Lower lobe of right lung (tissue), 2 donors: ENCODE measurements around the gene CHCHD6. TPM values are rescaled to one million over a fixed set of nuclear protein-coding genes. Genes with fewer than 3 reads are reported as not detected.

Source experiments
- ATAC-seq, 2 donors: fragments of 200-7000 bp; cut with Tn5 transposase; one replicate each; pipeline ENCODE4 v1.9.1; 2020 to 2022; ENCODE audit warnings: mild to moderate bottlenecking in 2 of 2, moderate library complexity in 2 of 2
- DNase-seq: peaks from one replicate; pipeline ENCODE4 v3.0.0-alpha.2; 2020
- H3K27ac ChIP-seq: fragments of 200-600 bp; one replicate; pipeline ENCODE4 v1.8.0; 2022
- H3K27me3 ChIP-seq: fragments of 200-600 bp; one replicate; pipeline ENCODE4 v1.8.0; 2022; ENCODE audit warnings: low read depth
- H3K36me3 ChIP-seq: fragments of 200-600 bp; one replicate; pipeline ENCODE4 v1.8.0; 2022; ENCODE audit warnings: mild to moderate bottlenecking
- H3K4me1 ChIP-seq: fragments of 200-600 bp; one replicate; pipeline ENCODE4 v1.8.0; 2022
- H3K4me3 ChIP-seq: fragments of 200-600 bp; one replicate; pipeline ENCODE4 v1.8.0; 2022; ENCODE audit warnings: mild to moderate bottlenecking
- H3K9me3 ChIP-seq: fragments of 200-600 bp; one replicate; pipeline ENCODE4 v1.8.0; 2022
- intact Hi-C: fragments of 100-400 bp; cut with DNase I; formaldehyde crosslinking; loops from one replicate; pipeline ENCODE4 v1.11.0; 2022
- total RNA-seq: library from RNA; stranded (reverse); fragmentation: NEBNext Ultra II Directional; extraction: Animal tissue kit (Norgen Biotek cat#: 25700); gene quantifications from one replicate; pipeline ENCODE4 v1.2.1, GENCODE V29; 2021
- TF ChIP-seq, protein P1 (sequence below): fragments of 200-600 bp; IDR thresholded peaks from one replicate; pipeline ENCODE4 v1.8.0; 2022; ENCODE audit warnings: antibody characterized with exemption, mild to moderate bottlenecking
- donor health status: DM: no; HTN: yes; CAD: no; lungs with severe emphysema.

CHCHD6 gene
- total RNA-seq, 1 donor from 2014 or later: 12.2 TPM

DNA sequence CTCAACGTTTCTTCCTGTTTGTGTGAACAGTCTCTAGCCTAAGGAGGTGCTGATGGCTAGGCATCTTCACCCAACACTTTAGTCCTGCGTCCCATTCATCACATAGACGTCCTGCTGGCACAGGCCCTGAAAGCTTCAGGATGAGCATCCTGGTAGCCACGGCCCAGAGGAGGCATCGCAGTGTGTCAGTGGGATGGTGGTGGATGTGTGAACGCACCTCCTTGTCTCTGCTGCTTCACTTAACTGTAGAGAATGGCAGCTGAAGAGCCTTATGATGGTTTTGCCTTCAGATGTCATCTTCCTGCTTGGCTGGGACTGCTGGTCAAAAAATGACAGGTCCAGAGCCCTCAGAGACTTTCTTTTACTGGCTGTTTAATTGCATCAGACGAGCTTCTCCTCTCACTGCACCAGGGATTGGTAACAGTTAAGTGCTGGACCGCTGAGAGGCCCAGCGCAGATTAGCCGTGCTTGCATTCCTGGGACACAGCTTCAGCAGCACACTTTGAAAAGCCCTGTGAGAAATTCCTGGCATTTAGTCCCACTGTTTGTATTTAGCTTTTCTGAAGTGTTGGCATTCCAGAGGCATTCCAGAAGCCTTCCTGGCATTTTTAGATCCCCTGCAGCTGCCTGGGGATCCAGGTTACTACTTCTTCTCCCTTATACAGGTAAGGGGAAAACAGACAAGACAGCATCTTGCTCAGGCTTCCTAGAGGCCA lies 146.5 kb downstream of the CHCHD6 start:
- no peak overlapping the region for H3K4me3 ChIP-seq
- H3K36me3 ChIP-seq: no peaks in the 10 kb centered on the region
- peak; percentile 79 to 90 for ATAC-seq
- H3K27ac ChIP-seq: no peak overlapping the region
- intact Hi-C loops: no loop called here
- peak; percentile 56 for DNase-seq
- no peaks in the 10 kb centered on the region for H3K9me3 ChIP-seq
- H3K4me1 ChIP-seq: no peaks in the 10 kb centered on the region
- TF ChIP-seq, protein P1, sequence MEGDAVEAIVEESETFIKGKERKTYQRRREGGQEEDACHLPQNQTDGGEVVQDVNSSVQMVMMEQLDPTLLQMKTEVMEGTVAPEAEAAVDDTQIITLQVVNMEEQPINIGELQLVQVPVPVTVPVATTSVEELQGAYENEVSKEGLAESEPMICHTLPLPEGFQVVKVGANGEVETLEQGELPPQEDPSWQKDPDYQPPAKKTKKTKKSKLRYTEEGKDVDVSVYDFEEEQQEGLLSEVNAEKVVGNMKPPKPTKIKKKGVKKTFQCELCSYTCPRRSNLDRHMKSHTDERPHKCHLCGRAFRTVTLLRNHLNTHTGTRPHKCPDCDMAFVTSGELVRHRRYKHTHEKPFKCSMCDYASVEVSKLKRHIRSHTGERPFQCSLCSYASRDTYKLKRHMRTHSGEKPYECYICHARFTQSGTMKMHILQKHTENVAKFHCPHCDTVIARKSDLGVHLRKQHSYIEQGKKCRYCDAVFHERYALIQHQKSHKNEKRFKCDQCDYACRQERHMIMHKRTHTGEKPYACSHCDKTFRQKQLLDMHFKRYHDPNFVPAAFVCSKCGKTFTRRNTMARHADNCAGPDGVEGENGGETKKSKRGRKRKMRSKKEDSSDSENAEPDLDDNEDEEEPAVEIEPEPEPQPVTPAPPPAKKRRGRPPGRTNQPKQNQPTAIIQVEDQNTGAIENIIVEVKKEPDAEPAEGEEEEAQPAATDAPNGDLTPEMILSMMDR: no peak
- no peaks in the 10 kb centered on the region for H3K27me3 ChIP-seq

DNA sequence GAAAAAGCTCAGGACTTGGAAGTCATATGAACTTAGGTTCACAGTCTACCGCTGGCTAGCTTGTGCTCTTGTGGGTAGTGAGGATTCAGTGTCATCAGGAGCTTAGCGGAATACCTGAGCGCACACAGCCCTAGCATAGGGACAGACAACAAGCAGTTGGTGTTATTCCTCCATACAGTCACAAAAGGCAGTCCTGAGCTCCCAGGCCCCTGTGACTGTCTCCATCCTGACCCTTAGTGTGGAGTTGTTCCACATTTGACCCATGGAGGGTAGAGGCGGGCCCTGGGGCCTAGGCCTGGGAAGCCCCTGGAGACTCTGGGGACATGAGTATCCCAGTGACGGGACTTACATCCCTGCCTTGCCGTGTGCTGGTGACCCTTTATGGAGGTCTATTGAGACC lies 147.3 kb downstream of the CHCHD6 start:
- ATAC-seq (peak in 1 of 2 donors; percentile 7), DNase-seq (no peak)
- H3K36me3 ChIP-seq: no peaks in the 10 kb centered on the region
- intact Hi-C loops: no loop called here
- H3K27ac ChIP-seq: peak overlapping the region; percentile 26
- H3K27me3 ChIP-seq: no peaks in the 10 kb centered on the region
- TF ChIP-seq, protein P1: no peak
- H3K9me3 ChIP-seq: no peaks in the 10 kb centered on the region
- H3K4me3 ChIP-seq: no peak overlapping the region
- no peaks in the 10 kb centered on the region for H3K4me1 ChIP-seq

- Histone ChIP-seq H3K36me3 (no peaks in the 10 kb centered on the region), H3K4me3 (no peak overlapping the region), H3K9me3 (no peaks in the 10 kb centered on the region), H3K27ac (peak overlapping the region; percentile 3), H3K27me3 (no peaks in the 10 kb centered on the region), H3K4me1 (no peaks in the 10 kb centered on the region)
- TF ChIP-seq, protein P1: no peak
- intact Hi-C loops: no loop called here
- ATAC-seq (no peak), DNase-seq (no peak)
Observed at GRCh38 chr3:126851934-126852333, 147.9 kb downstream of the CHCHD6 start.

- no peak overlapping the region for H3K4me3 ChIP-seq
- H3K36me3 ChIP-seq: no peaks in the 10 kb centered on the region
- H3K4me1 ChIP-seq: no peaks in the 10 kb centered on the region
- DNase-seq: no peak
- intact Hi-C loops: no loop called here
- TF ChIP-seq, protein P1: no peak
- no peaks in the 10 kb centered on the region for H3K27me3 ChIP-seq
- no peaks in the 10 kb centered on the region for H3K9me3 ChIP-seq
- no peak for ATAC-seq
- no peak overlapping the region for H3K27ac ChIP-seq
Observed at GRCh38 chr3:126852511-126852910, 148.5 kb downstream of the CHCHD6 start.

DNA sequence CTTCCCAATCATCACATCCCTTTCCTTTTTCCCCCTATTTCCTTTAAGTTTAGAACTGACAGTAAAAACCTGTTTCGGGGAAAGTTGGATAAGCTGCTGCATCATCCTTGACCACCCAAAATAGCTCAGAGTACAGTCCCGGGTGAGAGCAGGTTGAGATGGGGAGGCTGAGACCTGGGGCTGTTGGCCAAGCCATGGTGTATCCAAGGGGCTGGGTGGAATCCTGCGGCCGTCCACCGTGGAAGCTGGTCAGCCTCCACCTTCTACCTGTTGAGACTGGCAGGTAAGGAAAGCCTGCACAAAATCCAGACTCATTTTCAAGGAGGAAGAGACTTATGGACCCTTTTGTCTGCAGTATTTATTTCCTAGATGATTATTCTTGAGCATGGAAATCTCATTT lies 150.6 kb downstream of the CHCHD6 start:
- Histone ChIP-seq H3K4me3 (no peak overlapping the region), H3K27me3 (no peaks in the 10 kb centered on the region), H3K27ac (no peak overlapping the region), H3K4me1 (no peaks in the 10 kb centered on the region), H3K36me3 (no peaks in the 10 kb centered on the region), H3K9me3 (no peaks in the 10 kb centered on the region)
- ATAC-seq: no peak
- TF ChIP-seq, protein P1: no peak
- intact Hi-C loops: no loop called here
- DNase-seq: no peak
